HEK293 (cell line): Measurements from ENCODE around the gene TTLL5.

ENCODE experiments used
- CTCF ChIA-PET: fragments of 350-600 bp; formaldehyde crosslinking; extraction: SDS; loops from one replicate; lab custom pipeline; 2021; ENCODE audit warnings: antibody characterized with exemption; lab: Yijun Ruan, JAX
- POLR2A ChIA-PET: fragments of 300-600 bp; formaldehyde crosslinking; extraction: SDS; loops from one replicate; lab custom pipeline; 2020; ENCODE audit warnings: antibody characterized with exemption, inconsistent platforms; lab: Yijun Ruan, JAX
- H3K27ac ChIP-seq: fragments of 200-500 bp; sonication (Bioruptor generic); 2 replicates; pipeline ENCODE4 v1.5.1; 2014; ENCODE audit warnings: low read depth, low read length, control low read depth, inconsistent platforms; ENCODE audit errors: extremely low read depth
- H3K36me3 ChIP-seq, 2 experiments: fragments of 200-500 bp in 1 of 2; sonication (Bioruptor generic) in 1 of 2; 1 replicate in 1 of 2; 2 replicates in 1 of 2; pipeline ENCODE4 v1.5.1; 2014 to 2017; ENCODE audit warnings: inconsistent platforms in 2 of 2, low read length in 2 of 2; ENCODE audit not compliant: control insufficient read depth in 2 of 2, insufficient read depth in 1 of 2
- H3K4me1 ChIP-seq: fragments of 200-500 bp; sonication (Bioruptor generic); 2 replicates; pipeline ENCODE4 v1.5.1; 2014; ENCODE audit warnings: mild to moderate bottlenecking, low read length, inconsistent platforms; ENCODE audit not compliant: control insufficient read depth, insufficient read depth
- H3K4me3 ChIP-seq: 2 replicates; pipeline ENCODE4 v1.5.1; 2011; ENCODE audit warnings: low read depth, mild to moderate bottlenecking, control low read depth, low read length, moderate library complexity
- H3K9me3 ChIP-seq: fragments of 200-500 bp; sonication (Bioruptor generic); 2 replicates; pipeline ENCODE4 v1.5.1; 2014; ENCODE audit warnings: low read depth, low read length, inconsistent platforms; ENCODE audit not compliant: control insufficient read depth, insufficient read depth
- MZF1 ChIP-seq: fragments of 450-650 bp; formaldehyde crosslinking; IDR thresholded peaks from 2 replicates; pipeline ENCODE4 v1.5.1; 2017; ENCODE audit warnings: missing biosample characterization, missing genetic modification characterization, borderline replicate concordance
- PRDM2 ChIP-seq: fragments of 450-650 bp; formaldehyde crosslinking; IDR thresholded peaks from 2 replicates; pipeline ENCODE4 v1.5.1; 2016; ENCODE audit warnings: missing biosample characterization, missing genetic modification characterization, borderline replicate concordance
- PRDM4 ChIP-seq: fragments of 450-650 bp; formaldehyde crosslinking; IDR thresholded peaks from 2 replicates; pipeline ENCODE4 v1.5.1; 2017; ENCODE audit warnings: missing biosample characterization, missing genetic modification characterization
- SP7 ChIP-seq: fragments of 450-650 bp; formaldehyde crosslinking; IDR thresholded peaks from 2 replicates; pipeline ENCODE4 v1.5.1; 2016; ENCODE audit warnings: missing biosample characterization, missing genetic modification characterization
- ZBTB26 ChIP-seq: fragments of 450-650 bp; formaldehyde crosslinking; optimal IDR thresholded peaks from 2 replicates; pipeline ENCODE3; 2016; ENCODE audit warnings: missing biosample characterization, mild to moderate bottlenecking, missing genetic modification characterization
- ZFHX2 ChIP-seq: fragments of 450-650 bp; formaldehyde crosslinking; conservative IDR thresholded peaks from 2 replicates; pipeline ENCODE4 v1.5.1; 2016; ENCODE audit warnings: missing biosample characterization, missing genetic modification characterization
- ZNF175 ChIP-seq: fragments of 450-650 bp; formaldehyde crosslinking; IDR thresholded peaks from 2 replicates; pipeline ENCODE4 v1.5.1; 2016; ENCODE audit warnings: missing biosample characterization, missing genetic modification characterization
- ZNF26 ChIP-seq: fragments of 450-650 bp; formaldehyde crosslinking; IDR thresholded peaks from 2 replicates; pipeline ENCODE4 v1.5.1; 2016; ENCODE audit warnings: missing biosample characterization, missing genetic modification characterization
- ZNF280D ChIP-seq: fragments of 450-650 bp; formaldehyde crosslinking; IDR thresholded peaks from 2 replicates; pipeline ENCODE4 v1.5.1; 2016; ENCODE audit warnings: missing biosample characterization, missing genetic modification characterization
- ZNF473 ChIP-seq: fragments of 450-650 bp; formaldehyde crosslinking; IDR thresholded peaks from 2 replicates; pipeline ENCODE4 v1.5.1; 2017; ENCODE audit warnings: missing biosample characterization, missing genetic modification characterization
- ZNF514 ChIP-seq: fragments of 450-650 bp; formaldehyde crosslinking; IDR thresholded peaks from 2 replicates; pipeline ENCODE4 v1.5.1; 2016; ENCODE audit warnings: missing biosample characterization, missing genetic modification characterization
- ZNF664 ChIP-seq: fragments of 450-650 bp; formaldehyde crosslinking; IDR thresholded peaks from 2 replicates; pipeline ENCODE4 v1.5.1; 2016; ENCODE audit warnings: missing biosample characterization, missing genetic modification characterization
- ZNF777 ChIP-seq: fragments of 450-650 bp; formaldehyde crosslinking; IDR thresholded peaks from 2 replicates; pipeline ENCODE4 v1.5.1; 2017; ENCODE audit warnings: missing biosample characterization, missing genetic modification characterization, borderline replicate concordance
- ZNF792 ChIP-seq: fragments of 450-650 bp; formaldehyde crosslinking; IDR thresholded peaks from 2 replicates; pipeline ENCODE4 v1.5.1; 2016; ENCODE audit warnings: missing biosample characterization, missing genetic modification characterization
- ZSCAN30 ChIP-seq: fragments of 450-650 bp; IDR thresholded peaks from 2 replicates; pipeline ENCODE4 v1.5.1; 2018; ENCODE audit warnings: missing biosample characterization, mild to moderate bottlenecking, missing genetic modification characterization, moderate library complexity

Gene TTLL5

GRCh38 chr14:75996488-75996887 lies 335.4 kb downstream of the TTLL5 start:
- Histone ChIP-seq H3K4me1 (0 out of 2 replicates have a peak, but pooled peaks cover 2% of the 10 kb centered on the region), H3K4me3 (no peak overlapping the region), H3K9me3 (no peaks in the 10 kb centered on the region), H3K27ac (no peak overlapping the region), H3K36me3 (peaks cover 21 to 89% of the 10 kb centered on the region in 2 experiments)
- TF ChIP-seq ZNF280D (tag by site-specific recombination) (no peak), SP7 (tag by site-specific recombination) (no peak), ZNF175 (no peak), PRDM4 (tag by site-specific recombination) (no peak), ZNF26 (tag by site-specific recombination) (no peak), PRDM2 (no peak), ZNF473 (tag by site-specific recombination) (no peak), ZFHX2 (no peak), ZNF792 (tag by site-specific recombination) (no peak), ZNF514 (tag by site-specific recombination) (no peak), MZF1 (tag by site-specific recombination) (no peak), ZNF664 (no peak), ZSCAN30 (tag by site-specific recombination) (no peak), ZNF777 (tag by site-specific recombination) (no peak), ZBTB26 (tag by site-specific recombination) (no peak)
- ChIA-PET CTCF (interaction anchor here (0.5 to 0.7 kb wide), 2 partner anchors 187 to 235 kb away, joined by 3 read pairs; no protein-coding TSS in a partner anchor), POLR2A (no interaction called here)
